ENCODE measurements around the gene TMEM132C.

- TF ChIP-seq POLR2A (IDR thresholded peaks at IDR 0.05), result no peak
- TF ChIP-seq, protein P1, sequence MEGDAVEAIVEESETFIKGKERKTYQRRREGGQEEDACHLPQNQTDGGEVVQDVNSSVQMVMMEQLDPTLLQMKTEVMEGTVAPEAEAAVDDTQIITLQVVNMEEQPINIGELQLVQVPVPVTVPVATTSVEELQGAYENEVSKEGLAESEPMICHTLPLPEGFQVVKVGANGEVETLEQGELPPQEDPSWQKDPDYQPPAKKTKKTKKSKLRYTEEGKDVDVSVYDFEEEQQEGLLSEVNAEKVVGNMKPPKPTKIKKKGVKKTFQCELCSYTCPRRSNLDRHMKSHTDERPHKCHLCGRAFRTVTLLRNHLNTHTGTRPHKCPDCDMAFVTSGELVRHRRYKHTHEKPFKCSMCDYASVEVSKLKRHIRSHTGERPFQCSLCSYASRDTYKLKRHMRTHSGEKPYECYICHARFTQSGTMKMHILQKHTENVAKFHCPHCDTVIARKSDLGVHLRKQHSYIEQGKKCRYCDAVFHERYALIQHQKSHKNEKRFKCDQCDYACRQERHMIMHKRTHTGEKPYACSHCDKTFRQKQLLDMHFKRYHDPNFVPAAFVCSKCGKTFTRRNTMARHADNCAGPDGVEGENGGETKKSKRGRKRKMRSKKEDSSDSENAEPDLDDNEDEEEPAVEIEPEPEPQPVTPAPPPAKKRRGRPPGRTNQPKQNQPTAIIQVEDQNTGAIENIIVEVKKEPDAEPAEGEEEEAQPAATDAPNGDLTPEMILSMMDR (IDR thresholded peaks at IDR 0.05), result no peak
Observed at GRCh38 chr12:128543460-128543859, 276.5 kb downstream of the TMEM132C start.

All from lower leg skin (tissue), 3 donors.